HepG2 (cell line): ENCODE data around the gene FBN2. TPM values are rescaled to one million over a fixed set of nuclear protein-coding genes. Genes with fewer than 3 reads are reported as not detected.

Experiments used
- ATAC-seq: fragments of 200-7000 bp; cut with Tn5 transposase; 3 replicates; pipeline ENCODE4 v1.9.1; 2020; ENCODE audit warnings: mild to moderate bottlenecking, moderate library complexity
- BruUV-seq: library from RNA; stranded (reverse); fragments of 400-500 nt; replicated peaks from 2 replicates; lab custom pipeline; 2021; lab: Mats Ljungman, UMichigan
- CTCF ChIA-PET: fragments of 300-600 bp; formaldehyde crosslinking; extraction: SDS; loops from one replicate; lab custom pipeline; 2021; ENCODE audit warnings: low total read pairs, inconsistent platforms, low intra/inter-chr PET ratio; lab: Yijun Ruan, JAX
- POLR2A ChIA-PET: fragments of 350-600 bp; sonication (Branson Sonifier 250); formaldehyde crosslinking; loops from one replicate; lab custom pipeline; 2020; ENCODE audit warnings: antibody characterized with exemption, inconsistent platforms; lab: Yijun Ruan, JAX
- DNase-seq: peaks from one replicate; pipeline ENCODE4 v3.0.0-alpha.2; 2015; ENCODE audit warnings: low spot score
- FAIRE-seq: peaks from 3 replicates; lab custom pipeline; 2011; peaks lifted over from hg19 to GRCh38; lab: Jason Lieb, UNC
- H2AFZ ChIP-seq: one replicate; pipeline ENCODE4 v1.6.1; 2011; ENCODE audit warnings: low read length, inconsistent platforms
- H3K27ac ChIP-seq: fragments of 300-600 bp; 3 replicates; pipeline ENCODE4 v1.8.0; 2011; ENCODE audit warnings: mixed run types, mild to moderate bottlenecking, mixed read lengths, low read length, inconsistent platforms; ENCODE audit not compliant: insufficient read depth; ENCODE audit errors: extremely low read length
- H3K27me3 ChIP-seq, 2 experiments: fragments of 200-600 bp in 1 of 2; 2 replicates in 1 of 2; 3 replicates in 1 of 2; pipeline versions ENCODE4 v1.6.0 to v1.8.0; 2011; ENCODE audit warnings: low read length in 2 of 2, mild to moderate bottlenecking in 2 of 2, moderate library complexity in 2 of 2, inconsistent platforms in 1 of 2; ENCODE audit not compliant: insufficient read depth in 2 of 2, control insufficient read depth in 1 of 2
- H3K36me3 ChIP-seq, 2 experiments: fragments of 200-600 bp in 1 of 2; replicated peaks in 1 of 2; 2 replicates in 1 of 2; 3 replicates in 1 of 2; pipeline versions ENCODE4 v1.5.1 to v1.8.0; 2011; ENCODE audit warnings: low read length in 2 of 2, inconsistent platforms in 1 of 2; ENCODE audit not compliant: insufficient read depth in 2 of 2, control insufficient read depth in 1 of 2
- H3K4me1 ChIP-seq: 2 replicates; pipeline ENCODE4 v1.5.1; 2012; ENCODE audit warnings: low read length, inconsistent platforms; ENCODE audit not compliant: insufficient read depth
- H3K4me2 ChIP-seq: 2 replicates; pipeline ENCODE4 v1.6.0; 2011; ENCODE audit warnings: low read depth, low read length, inconsistent platforms
- H3K4me3 ChIP-seq, 3 experiments: fragments of 200-600 bp in 1 of 3; sonication (generic), shearing (Covaris generic) in 1 of 3; replicated peaks in 1 of 3; 2 replicates each; pipeline ENCODE4 v1.5.1; 2011 to 2016; ENCODE audit warnings: low read length in 3 of 3, inconsistent platforms in 2 of 3, low read depth in 2 of 3, mild to moderate bottlenecking in 2 of 3, control low read depth in 1 of 3, mixed read lengths in 1 of 3; ENCODE audit not compliant: insufficient read depth in 1 of 3
- H3K79me2 ChIP-seq: one replicate; pipeline ENCODE4 v1.6.1; 2011; ENCODE audit warnings: low read length, inconsistent platforms; ENCODE audit not compliant: insufficient read depth
- H3K9ac ChIP-seq: 2 replicates; pipeline ENCODE4 v1.6.0; 2011; ENCODE audit warnings: mild to moderate bottlenecking, low read depth, low read length, inconsistent platforms; ENCODE audit not compliant: insufficient read depth
- H3K9me3 ChIP-seq: 2 replicates; pipeline ENCODE4 v1.5.1; 2012; ENCODE audit warnings: mild to moderate bottlenecking, low read length
- H4K20me1 ChIP-seq: 2 replicates; pipeline ENCODE4 v1.6.0; 2011; ENCODE audit warnings: inconsistent platforms, mild to moderate bottlenecking, low read length, moderate library complexity; ENCODE audit not compliant: insufficient read depth
- DBP ChIP-seq: sonication (generic); formaldehyde crosslinking; IDR thresholded peaks from 2 replicates; pipeline ENCODE4 v1.4.0; 2020; ENCODE audit warnings: missing genetic modification reagents; ENCODE audit errors: not compliant biosample characterization
- ISX ChIP-seq: sonication (generic); formaldehyde crosslinking; conservative IDR thresholded peaks from 2 replicates; pipeline ENCODE4 v1.5.0; 2020; ENCODE audit warnings: missing genetic modification reagents
- NR2C2 ChIP-seq: sonication (generic); formaldehyde crosslinking; IDR thresholded peaks from 2 replicates; pipeline ENCODE4 v1.4.0; 2020; ENCODE audit warnings: missing genetic modification reagents, mild to moderate bottlenecking, moderate library complexity, borderline replicate concordance
- PAXIP1 ChIP-seq: sonication (generic); formaldehyde crosslinking; conservative IDR thresholded peaks from 2 replicates; pipeline ENCODE4 v1.4.0; 2020; ENCODE audit warnings: mild to moderate bottlenecking, missing genetic modification reagents, moderate library complexity
- SMAD1 ChIP-seq: sonication (generic); formaldehyde crosslinking; IDR thresholded peaks from 2 replicates; pipeline ENCODE4 v1.4.0; 2020; ENCODE audit warnings: missing genetic modification reagents, low read depth, mild to moderate bottlenecking, borderline replicate concordance
- SNAPC4 ChIP-seq: sonication (generic); formaldehyde crosslinking; IDR thresholded peaks from 2 replicates; pipeline ENCODE4 v1.4.0; 2020; ENCODE audit warnings: mild to moderate bottlenecking, missing genetic modification reagents
- ZFP90 ChIP-seq: sonication (generic); formaldehyde crosslinking; IDR thresholded peaks from 2 replicates; pipeline ENCODE4 v1.8.0; 2022; ENCODE audit warnings: missing genetic modification reagents, mild to moderate bottlenecking, inconsistent platforms, borderline replicate concordance
- ZNF207 ChIP-seq: fragments of 450-650 bp; IDR thresholded peaks from 2 replicates; pipeline ENCODE4 v1.6.1; 2016; ENCODE audit warnings: antibody characterized with exemption, borderline replicate concordance
- WGBS: methylation state at CpG from one replicate; pipeline ENCODE4 v1.1.6; 2017; ENCODE audit warnings: low lambda C conversion rate; 5-methylcytosine and 5-hydroxymethylcytosine counted together
- in situ Hi-C: cut with HindIII; loops from 2 replicates; pipeline ENCODE4 v1.10.0; 2017; ENCODE audit warnings: low pct_unique_long_range_greater_than_20kb; ENCODE audit not compliant: extremely low pct_ligation_motif_present
- intact Hi-C: fragments of 100-400 bp; cut with micrococcal nuclease; formaldehyde crosslinking; loops from one replicate; pipeline ENCODE4 v1.10.0; 2022; ENCODE audit not compliant: unreplicated experiment
- polyA plus RNA-seq, 8 experiments: library from polyadenylated mRNA; depleted of rRNA in 3 of 8; stranded (reverse) in 7 of 8; unstranded in 1 of 8; fragments of >200 nt; fragmentation: Illumina TruSeq in 4 of 8; extraction: Trizol in 4 of 8; gene quantifications; 2 replicates each; pipeline versions ENCODE4 v1.2.1 to v1.2.3, GENCODE V29; 2011 to 2016; ENCODE audit warnings: low read depth in 4 of 8, missing spikeins in 1 of 8, mixed read lengths in 1 of 8; ENCODE audit not compliant: insufficient read depth in 1 of 8
- total RNA-seq, 5 experiments: library from RNA; depleted of rRNA; stranded (reverse); fragments of >200 nt; fragmentation: Illumina TruSeq; extraction: Trizol; gene quantifications; 2 replicates each; pipeline ENCODE4 v1.2.3, GENCODE V29; 2016; ENCODE audit warnings: low read depth in 1 of 5

FBN2 gene
- total and polyA plus RNA-seq, 2 of the 13 experiments (the other 11 are each of a cell fraction or from before 2014, with no cell fraction given) = not detected

- no peak for FAIRE-seq
- BruUV-seq = no TSS peak
- ChIA-PET CTCF (no interaction called here), POLR2A (no interaction called here)
- no peak for DNase-seq
- no peaks in the 10 kb centered on the region for H3K4me1 ChIP-seq
- H3K27me3 ChIP-seq = no peaks in the 10 kb centered on the region
- 0% methylated on average over 1 of the region's 1 CpG for WGBS
- in situ Hi-C loops = no loop called here
- no peaks in the 10 kb centered on the region for H3K79me2 ChIP-seq
- no peak overlapping the region for H3K4me3 ChIP-seq
- H3K27ac ChIP-seq = no peak overlapping the region
- H2AFZ ChIP-seq = no peak overlapping the region
- no peaks in the 10 kb centered on the region for H3K36me3 ChIP-seq
- H3K9ac ChIP-seq = no peak overlapping the region
- intact Hi-C loops = no loop called here
- H3K9me3 ChIP-seq = no peaks in the 10 kb centered on the region
- H4K20me1 ChIP-seq = no peaks in the 10 kb centered on the region
- peak; percentile 47; the same call in 2 of the 3 replicates for ATAC-seq
- H3K4me2 ChIP-seq = no peak overlapping the region
- TF ChIP-seq SMAD1 (CRISPR knock-in tag) = no peak
- no peak for TF ChIP-seq SNAPC4 (CRISPR knock-in tag)
- no peak for TF ChIP-seq DBP (CRISPR knock-in tag)
- no peak for TF ChIP-seq ZFP90 (CRISPR knock-in tag)
- TF ChIP-seq PAXIP1 (CRISPR knock-in tag) = no peak
- TF ChIP-seq ISX = no peak
- TF ChIP-seq ZNF207 = no peak
- no peak for TF ChIP-seq NR2C2 (CRISPR knock-in tag)
These were observed 43.5 kb downstream of the FBN2 start for GRCh38 chr5:128494516-128494915.
